K562 (cell line): ENCODE data around the gene BCAN. TPM values are rescaled to one million over a fixed set of nuclear protein-coding genes. Genes with fewer than 3 reads are reported as not detected.

Experiments
- ATF2 ChIP-seq: sonication (generic); formaldehyde crosslinking; IDR thresholded peaks from 2 replicates; pipeline ENCODE4 v1.8.1; 2022; ENCODE audit warnings: missing genetic modification reagents
- ATF3 ChIP-seq, 2 experiments: fragments of 450-650 bp in 1 of 2; sonication (generic) in 1 of 2; formaldehyde crosslinking in 1 of 2; IDR thresholded peaks in 1 of 2; conservative IDR thresholded peaks in 1 of 2; 2 replicates each; pipeline versions ENCODE4 v1.6.1 to v1.8.1; 2016 to 2023; ENCODE audit warnings: mild to moderate bottlenecking in 2 of 2, moderate library complexity in 2 of 2, inconsistent platforms in 1 of 2, missing genetic modification reagents in 1 of 2
- E2F8 ChIP-seq: fragments of 450-650 bp; IDR thresholded peaks from 2 replicates; pipeline ENCODE4 v1.7.1; 2018; ENCODE audit warnings: mild to moderate bottlenecking, low read depth; ENCODE audit not compliant: partially characterized antibody
- FUS ChIP-seq: fragments of 200-400 bp; formaldehyde crosslinking; optimal IDR thresholded peaks from 2 replicates; pipeline ENCODE3; 2017; ENCODE audit warnings: low read depth, low read length
- HOXB6 ChIP-seq: fragments of 250-450 bp; sonication (Bioruptor Pico); IDR thresholded peaks from 2 replicates; pipeline ENCODE4 v1.5.1; 2022; ENCODE audit warnings: mild to moderate bottlenecking, borderline replicate concordance
- MAFG ChIP-seq: fragments of 450-650 bp; conservative IDR thresholded peaks from 2 replicates; pipeline ENCODE4 v1.6.1; 2016; ENCODE audit warnings: missing genetic modification characterization, missing compliant biosample characterization
- NCOA1 ChIP-seq: fragments of 450-650 bp; IDR thresholded peaks from 2 replicates; pipeline ENCODE4 v1.6.1; 2016; ENCODE audit warnings: low read depth
- PTRF ChIP-seq: fragments of 450-650 bp; IDR thresholded peaks from 2 replicates; pipeline ENCODE4 v1.6.1; 2016; ENCODE audit warnings: mild to moderate bottlenecking, missing genetic modification characterization, missing compliant biosample characterization
- PTTG1 ChIP-seq: fragments of 450-650 bp; IDR thresholded peaks from 2 replicates; pipeline ENCODE4 v1.6.1; 2016; ENCODE audit warnings: low read depth, mild to moderate bottlenecking, missing genetic modification characterization, missing compliant biosample characterization
- SMAD4 ChIP-seq: fragments of 250-450 bp; sonication (Bioruptor Pico); conservative IDR thresholded peaks from 2 replicates; pipeline ENCODE4 v1.8.0; 2021; ENCODE audit warnings: inconsistent platforms, mild to moderate bottlenecking, moderate library complexity
- SMC3 ChIP-seq: conservative IDR thresholded peaks from 2 replicates; pipeline ENCODE4 v1.6.1; 2011; ENCODE audit warnings: low read depth, low read length, improper control_type of control experiment; ENCODE audit not compliant: insufficient read depth
- SP2 ChIP-seq: IDR thresholded peaks from 2 replicates; pipeline ENCODE4 v1.6.1; 2011; ENCODE audit warnings: mild to moderate bottlenecking, low read depth, low read length, moderate library complexity; ENCODE audit not compliant: poor library complexity, severe bottlenecking; ENCODE audit errors: extremely low read depth
- STAG1 ChIP-seq: sonication (generic); formaldehyde crosslinking; IDR thresholded peaks from 2 replicates; pipeline ENCODE4 v1.5.0; 2020; ENCODE audit warnings: missing genetic modification reagents, borderline replicate concordance
- TCF7L2 ChIP-seq: fragments of 150-350 bp; IDR thresholded peaks from 2 replicates; pipeline ENCODE4 v1.6.1; 2016; ENCODE audit warnings: low read depth, mild to moderate bottlenecking, low read length, moderate library complexity
- THRAP3 ChIP-seq: fragments of 450-650 bp; IDR thresholded peaks from 2 replicates; pipeline ENCODE4 v1.6.1; 2016; ENCODE audit warnings: mild to moderate bottlenecking, inconsistent platforms, borderline replicate concordance
- U2AF2 ChIP-seq: fragments of 200-400 bp; formaldehyde crosslinking; optimal IDR thresholded peaks from 2 replicates; pipeline ENCODE3; 2017; ENCODE audit warnings: low read depth, mild to moderate bottlenecking, low read length
- VEZF1 ChIP-seq: fragments of 200-800 bp; sonication (Bioruptor generic); IDR thresholded peaks from 2 replicates; pipeline ENCODE4 v1.6.1; 2017; ENCODE audit warnings: missing genetic modification characterization, missing compliant biosample characterization
- YBX1 ChIP-seq: fragments of 450-650 bp; IDR thresholded peaks from 2 replicates; pipeline ENCODE4 v1.7.1; 2016; ENCODE audit warnings: mild to moderate bottlenecking
- ZC3H11A ChIP-seq: IDR thresholded peaks from 2 replicates; pipeline ENCODE4 v1.6.1; 2012; ENCODE audit warnings: low read depth, low read length, improper control_type of control experiment
- ZNF311 ChIP-seq: fragments of 250-450 bp; sonication (Bioruptor Pico); IDR thresholded peaks from 2 replicates; pipeline ENCODE4 v1.4.0; 2020; ENCODE audit warnings: mild to moderate bottlenecking, moderate library complexity
- ZNF778 ChIP-seq: fragments of 450-650 bp; formaldehyde crosslinking; IDR thresholded peaks from 2 replicates; pipeline ENCODE4 v1.4.0; 2020; ENCODE audit warnings: mild to moderate bottlenecking, moderate library complexity
- polyA plus RNA-seq, 8 experiments: library from polyadenylated mRNA; depleted of rRNA in 4 of 8; stranded (reverse) in 5 of 8; unstranded in 3 of 8; fragments of >200 nt; fragmentation: Nextera tagmentation in 2 of 8; fragmentation: Illumina TruSeq in 1 of 8; extraction: Ambion mirVana in 2 of 8; extraction: Trizol in 1 of 8; gene quantifications; 2 replicates each; pipeline versions ENCODE4 v1.2.1 to v1.2.3, GENCODE V29; 2011 to 2014; ENCODE audit warnings: inconsistent platforms in 1 of 8, missing spikeins in 1 of 8
- total RNA-seq, 7 experiments: library from RNA; depleted of rRNA in 6 of 7; stranded (reverse); fragments of >200 nt in 6 of 7; fragmentation: Illumina TruSeq in 2 of 7; extraction: Trizol in 2 of 7; gene quantifications; 2 replicates each; pipeline versions ENCODE4 v1.2.1 to v1.2.3, GENCODE V29; 2011 to 2021; ENCODE audit warnings: low replicate concordance in 1 of 7

Gene BCAN
- total and polyA plus RNA-seq, 9 of the 15 experiments (the other 6 are each of a cell fraction or from before 2014, with no cell fraction given): 0.04 to 0.33 (median 0.14) TPM; not detected in 5

GRCh38 chr1:156659988-156660751 lies 18.3 kb downstream of the BCAN start (continued):
- TF ChIP-seq U2AF2 (no peak), VEZF1 (CRISPR knock-in tag) (peak; percentile 100), ATF3 (IDR thresholded peaks at IDR 0.05) (peak; percentile 98), ATF3 (CRISPR knock-in tag; conservative IDR thresholded peaks at IDR 0.05) (no peak; the same call in 1 of the 2 replicates), SMC3 (peak; percentile 98), E2F8 (peak; percentile 67), ZC3H11A (peak; percentile 52; the same call in 1 of the 2 replicates), HOXB6 (CRISPR knock-in tag) (no peak), NCOA1 (peak; percentile 85), STAG1 (CRISPR knock-in tag) (peak; percentile 63; the same call in 1 of the 2 replicates), ZNF311 (CRISPR knock-in tag) (no peak), FUS (no peak), ZNF778 (no peak), PTTG1 (tag) (no peak), YBX1 (no peak), PTRF (tag) (no peak), MAFG (peak; percentile 42), THRAP3 (peak; percentile 59; the same call in 1 of the 2 replicates), SMAD4 (peak; percentile 29; the same call in 1 of the 2 replicates), TCF7L2 (no peak), SP2 (peak; percentile 6), ATF2 (CRISPR knock-in tag) (peak; percentile 92)
